ENCODE measurements around the gene STARD3.

GRCh38 chr17:39605492-39606433 lies 31.2 kb upstream of the STARD3 start:
- TF ChIP-seq CTCF (IDR thresholded peaks at IDR 0.05) (no peak), EP300 (IDR thresholded peaks at IDR 0.05) (no peak), POLR2AphosphoS5 (IDR thresholded peaks at IDR 0.05) (no peak)
